Thyroid gland (tissue), 4 donors: ENCODE measurements around the gene MRGPRF.

ENCODE experiments used
- CTCF ChIP-seq, 6 experiments: fragments of 200-600 bp in 3 of 6; fragments of 450-650 bp in 3 of 6; sonication (generic) in 3 of 6; IDR thresholded peaks; one replicate each; pipeline ENCODE4 v1.5.1; 2016 to 2019; ENCODE audit warnings: antibody characterized with exemption in 6 of 6, mild to moderate bottlenecking in 2 of 6, inconsistent platforms in 1 of 6, moderate library complexity in 1 of 6
- POLR2A ChIP-seq, 2 donors: fragments of 450-650 bp; IDR thresholded peaks; one replicate each; pipeline ENCODE4 v1.6.1; 2017; ENCODE audit warnings: antibody characterized with exemption in 2 of 2, mild to moderate bottlenecking in 2 of 2, moderate library complexity in 1 of 2

GRCh38 chr11:69052343-69053168 is 39.5 kb upstream of the MRGPRF start:
- TF ChIP-seq CTCF (IDR thresholded peaks at IDR 0.05) (no peak), POLR2A (IDR thresholded peaks at IDR 0.05) (no peak)
